DND-41 (cell line): ENCODE data around the gene AUTS2.

Experiments used
- ATAC-seq: fragments of 200-7000 bp; cut with Tn5 transposase; 3 replicates; pipeline ENCODE4 v1.9.1; 2021; ENCODE audit warnings: low read depth; ENCODE audit not compliant: insufficient read depth
- DNase-seq: peaks from one replicate; pipeline ENCODE4 v3.0.0-alpha.2; 2020
- H2AFZ ChIP-seq: 2 replicates; pipeline ENCODE4 v1.6.0; 2012; ENCODE audit warnings: low read depth, low read length
- H3K27ac ChIP-seq: 2 replicates; pipeline ENCODE4 v1.5.1; 2012; ENCODE audit warnings: low read length, inconsistent platforms
- H3K27me3 ChIP-seq: fragments of 200-600 bp; sonication (generic); 2 replicates; pipeline ENCODE4 v1.6.0; 2012; ENCODE audit warnings: low read length, mild to moderate bottlenecking, inconsistent platforms; ENCODE audit not compliant: insufficient read depth, poor library complexity
- H3K36me3 ChIP-seq: 2 replicates; pipeline ENCODE4 v1.5.1; 2012; ENCODE audit warnings: low read length, inconsistent platforms; ENCODE audit not compliant: insufficient read depth
- H3K4me1 ChIP-seq: 2 replicates; pipeline ENCODE4 v1.5.1; 2012; ENCODE audit warnings: mild to moderate bottlenecking, low read length; ENCODE audit not compliant: insufficient read depth
- H3K4me2 ChIP-seq: 2 replicates; pipeline ENCODE4 v1.6.0; 2012; ENCODE audit warnings: mild to moderate bottlenecking, moderate library complexity, low read length, inconsistent platforms; ENCODE audit not compliant: insufficient read depth
- H3K4me3 ChIP-seq, 2 experiments: fragments of 200-600 bp in 1 of 2; shearing (Covaris generic) in 1 of 2; 2 replicates each; pipeline ENCODE4 v1.5.1; 2012 to 2016; ENCODE audit warnings: inconsistent platforms in 2 of 2, low read length in 2 of 2, mild to moderate bottlenecking in 2 of 2, low read depth in 1 of 2, moderate library complexity in 1 of 2
- H3K79me2 ChIP-seq: 2 replicates; pipeline ENCODE4 v1.6.0; 2012; ENCODE audit warnings: low read length, inconsistent platforms; ENCODE audit not compliant: insufficient read depth
- H3K9ac ChIP-seq: 2 replicates; pipeline ENCODE4 v1.6.0; 2012; ENCODE audit warnings: low read depth, mild to moderate bottlenecking, inconsistent platforms, low read length, moderate library complexity
- H3K9me3 ChIP-seq: 2 replicates; pipeline ENCODE4 v1.5.1; 2012; ENCODE audit warnings: low read length, moderate library complexity, mild to moderate bottlenecking, inconsistent platforms; ENCODE audit not compliant: insufficient read depth, severe bottlenecking
- H4K20me1 ChIP-seq: 2 replicates; pipeline ENCODE4 v1.6.0; 2012; ENCODE audit warnings: low read length; ENCODE audit not compliant: insufficient read depth
- CTCF ChIP-seq: IDR thresholded peaks from 2 replicates; pipeline ENCODE4 v1.5.1; 2012; ENCODE audit warnings: borderline replicate concordance, low read length, moderate library complexity, mild to moderate bottlenecking; ENCODE audit not compliant: poor library complexity, severe bottlenecking; ENCODE audit errors: extremely low read depth
- EZH2 ChIP-seq: IDR thresholded peaks from 3 replicates; pipeline ENCODE4 v1.6.1; 2012; ENCODE audit warnings: borderline replicate concordance, low read depth, mild to moderate bottlenecking, moderate library complexity, low read length, inconsistent platforms; ENCODE audit not compliant: severe bottlenecking

Gene AUTS2

GRCh38 chr7:69769826-69770225 is 171.6 kb downstream of the AUTS2 start:
- DNase-seq = no peak
- H3K4me1 ChIP-seq = no peaks in the 10 kb centered on the region

GRCh38 chr7:69770613-69771012 is 172.3 kb downstream of the AUTS2 start:
- no peak for DNase-seq
- TF ChIP-seq CTCF (no peak), EZH2 (no peak)
- Histone ChIP-seq H3K9me3 (no peaks in the 10 kb centered on the region), H3K27me3 (no peaks in the 10 kb centered on the region), H3K79me2 (peaks cover 29% of the 10 kb centered on the region; the same call in 1 of the 2 replicates), H3K4me2 (no peak overlapping the region), H2AFZ (no peak overlapping the region), H4K20me1 (peaks cover 8% of the 10 kb centered on the region; the same call in 1 of the 2 replicates), H3K27ac (no peak overlapping the region), H3K4me3 (no peak overlapping the region), H3K36me3 (no peaks in the 10 kb centered on the region), H3K4me1 (no peaks in the 10 kb centered on the region), H3K9ac (no peak overlapping the region)
- ATAC-seq = no peak

More at GRCh38 chr7:69769826-69770225, 171.6 kb downstream of the AUTS2 start:
- Histone ChIP-seq H3K9me3 (no peaks in the 10 kb centered on the region), H4K20me1 (peaks cover 6% of the 10 kb centered on the region; the same call in 1 of the 2 replicates), H3K4me3 (no peak overlapping the region), H3K36me3 (no peaks in the 10 kb centered on the region), H3K27me3 (no peaks in the 10 kb centered on the region), H3K4me2 (no peak overlapping the region), H3K27ac (no peak overlapping the region), H3K9ac (no peak overlapping the region), H3K79me2 (peaks cover 26% of the 10 kb centered on the region), H2AFZ (no peak overlapping the region)
- ATAC-seq = no peak
- TF ChIP-seq CTCF (no peak), EZH2 (no peak)

GRCh38 chr7:69772718-69773436 is 174.6 kb downstream of the AUTS2 start:
- DNase-seq (no peak), ATAC-seq (no peak)
- H3K36me3 ChIP-seq = no peaks in the 10 kb centered on the region
- peaks cover 36% of the 10 kb centered on the region; the same call in 1 of the 2 replicates for H3K79me2 ChIP-seq
- no peak overlapping the region for H3K9ac ChIP-seq
- H2AFZ ChIP-seq = no peak overlapping the region
- H3K9me3 ChIP-seq = no peaks in the 10 kb centered on the region
- no peak overlapping the region for H3K4me3 ChIP-seq
- no peaks in the 10 kb centered on the region for H3K27me3 ChIP-seq
- no peak overlapping the region for H3K4me2 ChIP-seq
- H3K27ac ChIP-seq = no peak overlapping the region
- peaks cover 12% of the 10 kb centered on the region; the same call in 1 of the 2 replicates for H4K20me1 ChIP-seq
- no peaks in the 10 kb centered on the region for H3K4me1 ChIP-seq
- no peak for TF ChIP-seq EZH2
- TF ChIP-seq CTCF = no peak
